ENCODE data around the gene PROK2. TPM values are rescaled to one million over a fixed set of nuclear protein-coding genes. Genes with fewer than 3 reads are reported as not detected.

Gene PROK2
- total RNA-seq, 1 donor from 2014 or later, result not detected

- H3K27ac Mint-ChIP-seq (ENCODE audit: unreplicated experiment), result no peak overlapping the region
- no peaks in the 10 kb centered on the region for H3K4me1 Mint-ChIP-seq (ENCODE audit: unreplicated experiment)
- H3K9me3 Mint-ChIP-seq (ENCODE audit: unreplicated experiment), result no peaks in the 10 kb centered on the region
- peaks cover 42% of the 10 kb centered on the region for H3K27me3 Mint-ChIP-seq (ENCODE audit: unreplicated experiment)
- no peaks in the 10 kb centered on the region for H3K36me3 Mint-ChIP-seq (ENCODE audit: unreplicated experiment)
- TF ChIP-seq, protein P1, sequence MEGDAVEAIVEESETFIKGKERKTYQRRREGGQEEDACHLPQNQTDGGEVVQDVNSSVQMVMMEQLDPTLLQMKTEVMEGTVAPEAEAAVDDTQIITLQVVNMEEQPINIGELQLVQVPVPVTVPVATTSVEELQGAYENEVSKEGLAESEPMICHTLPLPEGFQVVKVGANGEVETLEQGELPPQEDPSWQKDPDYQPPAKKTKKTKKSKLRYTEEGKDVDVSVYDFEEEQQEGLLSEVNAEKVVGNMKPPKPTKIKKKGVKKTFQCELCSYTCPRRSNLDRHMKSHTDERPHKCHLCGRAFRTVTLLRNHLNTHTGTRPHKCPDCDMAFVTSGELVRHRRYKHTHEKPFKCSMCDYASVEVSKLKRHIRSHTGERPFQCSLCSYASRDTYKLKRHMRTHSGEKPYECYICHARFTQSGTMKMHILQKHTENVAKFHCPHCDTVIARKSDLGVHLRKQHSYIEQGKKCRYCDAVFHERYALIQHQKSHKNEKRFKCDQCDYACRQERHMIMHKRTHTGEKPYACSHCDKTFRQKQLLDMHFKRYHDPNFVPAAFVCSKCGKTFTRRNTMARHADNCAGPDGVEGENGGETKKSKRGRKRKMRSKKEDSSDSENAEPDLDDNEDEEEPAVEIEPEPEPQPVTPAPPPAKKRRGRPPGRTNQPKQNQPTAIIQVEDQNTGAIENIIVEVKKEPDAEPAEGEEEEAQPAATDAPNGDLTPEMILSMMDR (IDR thresholded peaks at IDR 0.05), result no peak
- H3K4me3 Mint-ChIP-seq (ENCODE audit: unreplicated experiment), result no peak overlapping the region
- DNase-seq (ENCODE audit: extremely low spot score, unreplicated experiment), result no peak
These were observed 25.1 kb upstream of the PROK2 start for GRCh38 chr3:71810056-71810455.

- DNase-seq (ENCODE audit: extremely low spot score, unreplicated experiment), result no peak
- TF ChIP-seq, protein P1 (IDR thresholded peaks at IDR 0.05), result no peak
- Mint-ChIP-seq H3K36me3 (ENCODE audit: unreplicated experiment) (no peaks in the 10 kb centered on the region), H3K4me1 (ENCODE audit: unreplicated experiment) (no peaks in the 10 kb centered on the region), H3K27ac (ENCODE audit: unreplicated experiment) (no peak overlapping the region), H3K9me3 (ENCODE audit: unreplicated experiment) (no peaks in the 10 kb centered on the region), H3K4me3 (ENCODE audit: unreplicated experiment) (no peak overlapping the region), H3K27me3 (ENCODE audit: unreplicated experiment) (peaks cover 39% of the 10 kb centered on the region)
These were observed 24.5 kb upstream of the PROK2 start for GRCh38 chr3:71809321-71810026.

DNA sequence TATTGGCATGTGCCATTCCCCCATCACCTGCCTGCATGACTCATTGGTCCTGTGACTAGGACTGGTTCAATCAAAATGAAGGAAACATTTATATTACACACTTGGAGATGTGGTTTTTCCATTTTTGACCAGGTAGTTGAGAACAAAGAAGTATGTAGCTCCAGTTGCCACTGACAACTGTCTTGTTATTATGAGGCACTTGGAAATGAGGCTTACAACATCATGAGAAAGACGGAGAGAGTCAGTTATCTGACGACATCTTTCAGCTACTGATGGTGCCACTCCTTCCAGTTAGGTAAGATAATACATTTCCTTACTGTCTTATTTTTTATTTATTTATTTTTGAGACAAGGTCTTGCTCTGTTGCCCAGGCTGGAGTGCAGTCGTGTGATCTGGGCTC lies 21.8 kb upstream of the PROK2 start:
- Mint-ChIP-seq H3K9me3 (ENCODE audit: unreplicated experiment) (no peaks in the 10 kb centered on the region), H3K4me1 (ENCODE audit: unreplicated experiment) (no peaks in the 10 kb centered on the region), H3K4me3 (ENCODE audit: unreplicated experiment) (no peak overlapping the region), H3K36me3 (ENCODE audit: unreplicated experiment) (no peaks in the 10 kb centered on the region), H3K27me3 (ENCODE audit: unreplicated experiment) (peaks cover 41% of the 10 kb centered on the region), H3K27ac (ENCODE audit: unreplicated experiment) (no peak overlapping the region)
- no peak for DNase-seq (ENCODE audit: extremely low spot score, unreplicated experiment)
- TF ChIP-seq, protein P1 (IDR thresholded peaks at IDR 0.05), result no peak

DNA sequence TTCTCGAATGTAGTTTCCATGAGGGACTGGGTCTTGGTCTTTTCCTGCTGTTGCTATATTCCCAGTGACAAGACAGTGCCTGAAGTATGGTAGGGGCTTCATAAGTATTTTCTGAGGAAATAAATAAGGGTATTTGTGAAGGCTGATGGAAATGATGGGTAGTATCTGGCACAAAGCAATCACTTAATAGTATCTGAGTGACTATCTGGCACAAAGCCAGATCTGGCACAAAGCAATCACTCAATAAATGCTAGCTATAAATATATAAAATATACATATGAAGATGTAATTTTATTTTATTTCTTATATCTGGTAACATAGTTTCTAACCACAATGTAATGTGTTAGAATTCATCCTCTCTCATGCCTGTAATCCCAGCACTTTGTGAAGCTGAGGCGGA lies 20.7 kb upstream of the PROK2 start:
- Mint-ChIP-seq H3K4me3 (ENCODE audit: unreplicated experiment) (no peak overlapping the region), H3K27me3 (ENCODE audit: unreplicated experiment) (peaks cover 44% of the 10 kb centered on the region), H3K27ac (ENCODE audit: unreplicated experiment) (no peak overlapping the region), H3K4me1 (ENCODE audit: unreplicated experiment) (no peaks in the 10 kb centered on the region), H3K36me3 (ENCODE audit: unreplicated experiment) (no peaks in the 10 kb centered on the region), H3K9me3 (ENCODE audit: unreplicated experiment) (no peaks in the 10 kb centered on the region)
- no peak for DNase-seq (ENCODE audit: extremely low spot score, unreplicated experiment)
- TF ChIP-seq, protein P1 (IDR thresholded peaks at IDR 0.05), result no peak

- TF ChIP-seq, protein P1 (IDR thresholded peaks at IDR 0.05), result no peak
- H3K27ac Mint-ChIP-seq (ENCODE audit: unreplicated experiment), result no peak overlapping the region
- no peak overlapping the region for H3K4me3 Mint-ChIP-seq (ENCODE audit: unreplicated experiment)
- H3K4me1 Mint-ChIP-seq (ENCODE audit: unreplicated experiment), result no peaks in the 10 kb centered on the region
- H3K36me3 Mint-ChIP-seq (ENCODE audit: unreplicated experiment), result no peaks in the 10 kb centered on the region
- DNase-seq (ENCODE audit: extremely low spot score, unreplicated experiment), result no peak
- peaks cover 43% of the 10 kb centered on the region for H3K27me3 Mint-ChIP-seq (ENCODE audit: unreplicated experiment)
- H3K9me3 Mint-ChIP-seq (ENCODE audit: unreplicated experiment), result no peaks in the 10 kb centered on the region
These were observed 20.3 kb upstream of the PROK2 start for GRCh38 chr3:71805199-71805598.

Data from osteocyte (in vitro differentiated cells).